Kidney epithelial cell (primary cell): ENCODE measurements around the gene OBSCN. TPM values are rescaled to one million over a fixed set of nuclear protein-coding genes. Genes with fewer than 3 reads are reported as not detected.

Experiments used
- DNase-seq: peaks from one replicate; pipeline ENCODE4 v3.0.0-alpha.2; 2010; ENCODE audit warnings: low read depth
- H3K27me3 ChIP-seq: 2 replicates; pipeline ENCODE4 v1.6.0; 2011; ENCODE audit warnings: low read length; ENCODE audit not compliant: control insufficient read depth, insufficient read depth
- H3K36me3 ChIP-seq: 2 replicates; pipeline ENCODE4 v1.5.1; 2011; ENCODE audit warnings: low read length; ENCODE audit not compliant: control insufficient read depth, insufficient read depth
- H3K4me3 ChIP-seq: 2 replicates; pipeline ENCODE4 v1.5.1; 2011; ENCODE audit warnings: low read depth, mild to moderate bottlenecking, control low read depth, low read length
- CTCF ChIP-seq: IDR thresholded peaks from 2 replicates; pipeline ENCODE4 v1.5.1; 2011; ENCODE audit warnings: mild to moderate bottlenecking, moderate library complexity, low read length, control low read depth, inconsistent platforms; ENCODE audit not compliant: insufficient read depth, poor library complexity, severe bottlenecking
- total RNA-seq: library from RNA; depleted of rRNA; stranded (reverse); fragments of >200 nt; gene quantifications from 2 replicates; pipeline ENCODE4 v1.2.3, GENCODE V29; 2015

Gene OBSCN
- total RNA-seq, 1 donor from 2014 or later: 13.5 TPM

GRCh38 chr1:228365271-228366061 is 157.6 kb downstream of the OBSCN start:
- no peak for DNase-seq
- TF ChIP-seq CTCF: no peak
- Histone ChIP-seq H3K36me3 (no peaks in the 10 kb centered on the region), H3K4me3 (no peak overlapping the region), H3K27me3 (peaks cover 34% of the 10 kb centered on the region)

- Histone ChIP-seq H3K27me3 (peaks cover 42% of the 10 kb centered on the region), H3K4me3 (no peak overlapping the region), H3K36me3 (no peaks in the 10 kb centered on the region)
- DNase-seq: no peak
- no peak for TF ChIP-seq CTCF
Measured at GRCh38 chr1:228366062-228366865, 158.4 kb downstream of the OBSCN start.

- Histone ChIP-seq H3K27me3 (peaks cover 50% of the 10 kb centered on the region), H3K36me3 (no peaks in the 10 kb centered on the region), H3K4me3 (no peak overlapping the region)
- no peak for DNase-seq
- TF ChIP-seq CTCF: no peak
Measured at GRCh38 chr1:228366866-228367741, 159.3 kb downstream of the OBSCN start.

GRCh38 chr1:228367798-228368791 is 160.3 kb downstream of the OBSCN start:
- no peaks in the 10 kb centered on the region for H3K36me3 ChIP-seq
- DNase-seq: no peak
- peaks cover 54% of the 10 kb centered on the region for H3K27me3 ChIP-seq
- no peak for TF ChIP-seq CTCF
- no peak overlapping the region for H3K4me3 ChIP-seq
